Gastrocnemius medialis (tissue), 4 donors: Measurements from ENCODE around the gene IGF2BP3. TPM values are rescaled to one million over a fixed set of nuclear protein-coding genes. Genes with fewer than 3 reads are reported as not detected.

Experiments
- ATAC-seq, 2 donors: fragments of 150-250 bp; one replicate each; pipeline ENCODE4 v1.9.1; 2016
- DNase-seq, 2 donors: peaks; one replicate each; pipeline ENCODE4 v3.0.0-alpha.2; 2019
- H3K27ac ChIP-seq, 4 donors: fragments of 200-600 bp; sonication (generic); 1 replicate in 1 of 4; 2 replicates in 3 of 4; pipeline ENCODE4 v1.5.1; 2016 to 2018; ENCODE audit warnings: mild to moderate bottlenecking in 2 of 4, moderate library complexity in 1 of 4
- H3K27me3 ChIP-seq, 3 donors: fragments of 200-600 bp; sonication (generic) in 2 of 3; 1 replicate in 1 of 3; 2 replicates in 2 of 3; pipeline versions ENCODE4 v1.5.1 to v1.6.0; 2016 to 2019; ENCODE audit warnings: mild to moderate bottlenecking in 1 of 3, moderate library complexity in 1 of 3
- H3K36me3 ChIP-seq, 2 donors: fragments of 200-600 bp; sonication (generic) in 1 of 2; one replicate each; pipeline ENCODE4 v1.5.1; 2017 to 2018
- H3K4me1 ChIP-seq, 2 donors: fragments of 200-600 bp; sonication (generic) in 1 of 2; one replicate each; pipeline ENCODE4 v1.5.1; 2016 to 2017; ENCODE audit warnings: mild to moderate bottlenecking in 2 of 2
- H3K4me3 ChIP-seq, 4 donors: fragments of 200-600 bp; sonication (generic) in 3 of 4; 1 replicate in 1 of 4; 2 replicates in 3 of 4; pipeline ENCODE4 v1.5.1; 2016 to 2019; ENCODE audit warnings: mild to moderate bottlenecking in 2 of 4
- H3K9me3 ChIP-seq, 3 donors: fragments of 200-600 bp; sonication (generic) in 2 of 3; 1 replicate in 1 of 3; 2 replicates in 2 of 3; pipeline ENCODE4 v1.5.1; 2016 to 2019
- CTCF ChIP-seq, 5 experiments: fragments of 450-650 bp in 3 of 5; fragments of 200-600 bp in 2 of 5; sonication (generic) in 2 of 5; IDR thresholded peaks in 4 of 5; conservative IDR thresholded peaks in 1 of 5; 1 replicate in 4 of 5; 2 replicates in 1 of 5; pipeline ENCODE4 v1.5.1; 2016 to 2019; ENCODE audit warnings: antibody characterized with exemption in 5 of 5, mild to moderate bottlenecking in 3 of 5, moderate library complexity in 3 of 5
- POLR2A ChIP-seq, 2 donors: fragments of 450-650 bp; IDR thresholded peaks; one replicate each; pipeline ENCODE4 v1.6.1; 2017; ENCODE audit warnings: antibody characterized with exemption in 2 of 2, mild to moderate bottlenecking in 2 of 2, moderate library complexity in 2 of 2
- in situ Hi-C, 4 donors: fragments of 200-750 bp; cut with MboI; loops; one replicate each; pipeline versions ENCODE4 v1.15.0 to v1.8.0; 2017; ENCODE audit warnings: low sequenced_read_pairs in 4 of 4
- intact Hi-C: fragments of 100-400 bp; cut with DNase I; formaldehyde crosslinking; loops from one replicate; pipeline ENCODE4 v1.15.1; 2023; ENCODE audit warnings: low total_unique reads
- total RNA-seq, 4 donors: library from RNA; depleted of rRNA; stranded (reverse); fragments of >200 nt; gene quantifications; one replicate each; pipeline versions ENCODE4 v1.1.0 to v1.2.3, GENCODE V29; 2016

Gene IGF2BP3
- total RNA-seq, 4 donors from 2014 or later: 0.51 TPM; not detected in 3

- TF ChIP-seq POLR2A (IDR thresholded peaks at IDR 0.05) (no peak), CTCF (IDR thresholded peaks at IDR 0.05 in 4 of 5, conservative IDR thresholded peaks at IDR 0.05 in 1 of 5) (no peak)
- Histone ChIP-seq H3K4me1 (no peaks in the 10 kb centered on the region), H3K27ac (no peak overlapping the region), H3K27me3 (no peaks in the 10 kb centered on the region), H3K4me3 (no peak overlapping the region), H3K36me3 (no peaks in the 10 kb centered on the region), H3K9me3 (no peaks in the 10 kb centered on the region)
- intact Hi-C loops: no loop called here
- in situ Hi-C loops: no loop called here
- DNase-seq: no peak
- no peak for ATAC-seq
Measured at GRCh38 chr7:23343806-23344475, 126.3 kb downstream of the IGF2BP3 start.

GRCh38 chr7:23343102-23343501 is 127.2 kb downstream of the IGF2BP3 start:
- no peaks in the 10 kb centered on the region for H3K36me3 ChIP-seq
- no peak overlapping the region for H3K4me3 ChIP-seq
- DNase-seq: no peak
- no peak for ATAC-seq
- H3K4me1 ChIP-seq: no peaks in the 10 kb centered on the region
- H3K27me3 ChIP-seq: no peaks in the 10 kb centered on the region
- H3K27ac ChIP-seq: no peak overlapping the region
- TF ChIP-seq POLR2A (IDR thresholded peaks at IDR 0.05): no peak
- no peak for TF ChIP-seq CTCF (IDR thresholded peaks at IDR 0.05 in 4 of 5, conservative IDR thresholded peaks at IDR 0.05 in 1 of 5)
- in situ Hi-C loops: no loop called here
- H3K9me3 ChIP-seq: no peaks in the 10 kb centered on the region
- intact Hi-C loops: no loop called here

DNA sequence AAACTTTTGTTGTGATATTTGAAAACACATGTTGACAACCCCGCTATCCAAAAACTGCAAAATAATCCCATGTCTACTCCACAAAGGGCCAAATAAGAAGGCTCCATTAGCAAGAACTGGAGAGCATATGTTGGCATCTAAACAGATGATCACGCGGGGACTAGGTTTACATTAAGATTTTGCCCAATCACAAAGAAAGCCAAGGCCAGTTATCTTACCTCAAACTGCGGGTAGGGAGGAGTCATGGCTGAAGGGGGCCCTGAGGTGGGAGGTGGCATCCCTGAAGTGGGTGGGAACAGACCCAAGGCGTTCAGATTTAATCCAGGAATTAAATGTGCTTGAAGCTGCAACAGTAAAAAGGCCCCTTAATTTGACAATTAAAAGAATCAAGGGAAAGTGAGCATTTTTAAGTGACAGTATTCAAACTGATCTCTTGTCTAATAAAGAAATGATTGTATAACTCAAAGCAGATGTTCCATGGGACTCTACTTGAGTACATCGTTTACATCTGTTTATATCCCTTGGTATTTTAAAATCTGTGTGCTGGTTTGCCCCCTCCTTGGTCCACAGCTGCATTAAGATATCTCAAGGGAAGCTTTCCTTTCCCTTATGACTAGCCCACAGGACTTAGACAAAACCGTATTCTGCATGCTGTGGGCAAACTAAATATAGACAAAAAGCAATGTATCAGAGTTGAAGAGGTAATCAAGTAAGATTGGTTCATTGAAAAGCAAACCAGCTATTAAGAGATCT is 128.3 kb downstream of the IGF2BP3 start:
- DNase-seq (no peak), ATAC-seq (no peak)
- Histone ChIP-seq H3K27me3 (no peaks in the 10 kb centered on the region), H3K27ac (no peak overlapping the region), H3K36me3 (no peaks in the 10 kb centered on the region), H3K4me3 (no peak overlapping the region), H3K4me1 (no peaks in the 10 kb centered on the region), H3K9me3 (no peaks in the 10 kb centered on the region)
- intact Hi-C loops (no loop called here), in situ Hi-C loops (no loop called here)
- TF ChIP-seq POLR2A (IDR thresholded peaks at IDR 0.05) (no peak), CTCF (IDR thresholded peaks at IDR 0.05 in 4 of 5, conservative IDR thresholded peaks at IDR 0.05 in 1 of 5) (no peak)

- no peak overlapping the region for H3K4me3 ChIP-seq
- intact Hi-C loops: no loop called here
- DNase-seq (no peak), ATAC-seq (no peak)
- H3K27me3 ChIP-seq: no peaks in the 10 kb centered on the region
- no peaks in the 10 kb centered on the region for H3K9me3 ChIP-seq
- TF ChIP-seq CTCF (IDR thresholded peaks at IDR 0.05 in 4 of 5, conservative IDR thresholded peaks at IDR 0.05 in 1 of 5): no peak
- TF ChIP-seq POLR2A (IDR thresholded peaks at IDR 0.05): no peak
- in situ Hi-C loops: no loop called here
- H3K36me3 ChIP-seq: no peaks in the 10 kb centered on the region
- no peaks in the 10 kb centered on the region for H3K4me1 ChIP-seq
- no peak overlapping the region for H3K27ac ChIP-seq
Measured at GRCh38 chr7:23338863-23339262, 131.4 kb downstream of the IGF2BP3 start.
